Panc1 (cell line): Measurements from ENCODE around the gene PCYT1B. TPM values are rescaled to one million over a fixed set of nuclear protein-coding genes. Genes with fewer than 3 reads are reported as not detected.

Experiments used
- ATAC-seq: fragments of 200-7000 bp; cut with Tn5 transposase; 2 replicates; pipeline ENCODE4 v1.9.1; 2020; ENCODE audit warnings: mild to moderate bottlenecking, moderate library complexity
- BruUV-seq: library from RNA; stranded (reverse); fragments of 400-500 nt; replicated peaks from 2 replicates; lab custom pipeline; 2021; lab: Mats Ljungman, UMichigan
- CTCF ChIA-PET: fragments of 300-600 bp; sonication (Branson Sonifier 250); formaldehyde crosslinking; loops from one replicate; lab custom pipeline; 2022; ENCODE audit warnings: antibody characterized with exemption; lab: Charles Lee
- POLR2A ChIA-PET: fragments of 300-600 bp; sonication (Branson Sonifier 250); formaldehyde crosslinking; loops from one replicate; lab custom pipeline; 2022; ENCODE audit warnings: antibody characterized with exemption; lab: Charles Lee
- DNase-seq: peaks from one replicate; pipeline ENCODE4 v3.0.0-alpha.2; 2010; ENCODE audit warnings: low read depth, low spot score
- H3K27ac ChIP-seq: 2 replicates; pipeline ENCODE4 v1.5.1; 2011; ENCODE audit warnings: mild to moderate bottlenecking, low read length, inconsistent platforms
- H3K27me3 ChIP-seq: fragments of 200-500 bp; sonication (Bioruptor generic); 2 replicates; pipeline ENCODE4 v1.6.0; 2014; ENCODE audit warnings: low read length, inconsistent platforms; ENCODE audit not compliant: control insufficient read depth, insufficient read depth
- H3K36me3 ChIP-seq: fragments of 200-500 bp; sonication (Bioruptor generic); 2 replicates; pipeline ENCODE4 v1.5.1; 2014; ENCODE audit warnings: inconsistent platforms, mild to moderate bottlenecking, low read length, moderate library complexity; ENCODE audit not compliant: control insufficient read depth, insufficient read depth
- H3K4me1 ChIP-seq: 2 replicates; pipeline ENCODE4 v1.5.1; 2011; ENCODE audit warnings: inconsistent platforms, mild to moderate bottlenecking, low read length, moderate library complexity; ENCODE audit not compliant: control insufficient read depth, insufficient read depth
- H3K4me3 ChIP-seq, 2 experiments: 2 replicates each; pipeline ENCODE4 v1.5.1; 2011 to 2012; ENCODE audit warnings: low read depth in 2 of 2, low read length in 2 of 2, mild to moderate bottlenecking in 2 of 2, inconsistent platforms in 1 of 2, moderate library complexity in 1 of 2
- H3K9me3 ChIP-seq: fragments of 200-500 bp; sonication (Bioruptor generic); 2 replicates; pipeline ENCODE4 v1.5.1; 2014; ENCODE audit warnings: low read depth, mild to moderate bottlenecking, inconsistent platforms, low read length, moderate library complexity; ENCODE audit not compliant: control insufficient read depth, insufficient read depth
- POLR2AphosphoS5 ChIP-seq: IDR thresholded peaks from 2 replicates; pipeline ENCODE4 v1.6.1; 2012; ENCODE audit warnings: mild to moderate bottlenecking, low read depth, low read length, moderate library complexity
- SIN3A ChIP-seq: IDR thresholded peaks from 2 replicates; pipeline ENCODE4 v1.6.1; 2012; ENCODE audit warnings: low read depth, mild to moderate bottlenecking, low read length, moderate library complexity, borderline replicate concordance; ENCODE audit not compliant: insufficient read depth
- TCF7L2 ChIP-seq: IDR thresholded peaks from 2 replicates; pipeline ENCODE4 v1.6.1; 2011; ENCODE audit warnings: mild to moderate bottlenecking, low read depth, low read length, inconsistent platforms
- in situ Hi-C: cut with HindIII; loops from 2 replicates; pipeline ENCODE4 v1.10.0; 2016; ENCODE audit warnings: low sequenced_read_pairs, low pct_unique_long_range_greater_than_20kb
- intact Hi-C: fragments of 100-400 bp; cut with micrococcal nuclease; formaldehyde crosslinking; loops from one replicate; pipeline ENCODE4 v1.10.0; 2022; ENCODE audit not compliant: unreplicated experiment
- total RNA-seq: library from RNA; stranded (reverse); gene quantifications from one replicate; pipeline ENCODE4 v1.2.1, GENCODE V29; 2021; ENCODE audit not compliant: unreplicated experiment
- TF ChIP-seq, protein P1 (sequence below), 2 experiments: IDR thresholded peaks; 2 replicates each; pipeline ENCODE4 v1.6.1; 2011 to 2012; ENCODE audit warnings: low read depth in 2 of 2, control low read depth in 1 of 2, low read length in 1 of 2, mild to moderate bottlenecking in 1 of 2, moderate library complexity in 1 of 2; ENCODE audit not compliant: insufficient read depth in 1 of 2
- TF ChIP-seq, protein P2 (sequence below): fragments of 450-650 bp; IDR thresholded peaks from 2 replicates; pipeline ENCODE4 v1.5.1; 2017; ENCODE audit warnings: mild to moderate bottlenecking

Gene PCYT1B
- total RNA-seq, 1 experiment from 2014 or later = 0.03 TPM

DNA sequence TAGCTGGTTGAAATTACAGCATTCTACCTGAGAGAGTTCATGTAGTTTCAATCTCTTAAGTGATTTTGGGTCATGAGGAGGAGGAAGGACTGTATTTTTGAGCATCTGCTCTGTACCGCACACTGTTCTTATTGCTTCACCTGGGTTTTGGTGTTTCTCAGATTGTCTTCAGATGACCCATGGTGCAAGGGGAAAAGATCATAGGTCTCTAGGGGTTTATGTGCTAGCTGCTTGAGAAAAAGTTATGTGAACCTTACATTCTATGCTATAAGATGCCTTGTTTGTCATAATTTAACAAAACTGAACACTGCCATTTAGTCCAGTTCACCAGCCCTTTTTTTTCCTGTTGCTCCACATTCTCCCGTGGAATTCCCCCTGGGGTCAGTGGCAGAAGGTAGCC, 121.7 kb downstream of the PCYT1B start:
- Histone ChIP-seq H3K27me3 (no peaks in the 10 kb centered on the region), H3K36me3 (no peaks in the 10 kb centered on the region), H3K4me3 (no peak overlapping the region), H3K9me3 (no peaks in the 10 kb centered on the region), H3K4me1 (no peaks in the 10 kb centered on the region), H3K27ac (no peak overlapping the region)
- ATAC-seq (no peak), DNase-seq (no peak)
- BruUV-seq = no TSS peak
- CTCF ChIA-PET = no interaction called here
- TF ChIP-seq SIN3A = no peak
- TF ChIP-seq, protein P1, sequence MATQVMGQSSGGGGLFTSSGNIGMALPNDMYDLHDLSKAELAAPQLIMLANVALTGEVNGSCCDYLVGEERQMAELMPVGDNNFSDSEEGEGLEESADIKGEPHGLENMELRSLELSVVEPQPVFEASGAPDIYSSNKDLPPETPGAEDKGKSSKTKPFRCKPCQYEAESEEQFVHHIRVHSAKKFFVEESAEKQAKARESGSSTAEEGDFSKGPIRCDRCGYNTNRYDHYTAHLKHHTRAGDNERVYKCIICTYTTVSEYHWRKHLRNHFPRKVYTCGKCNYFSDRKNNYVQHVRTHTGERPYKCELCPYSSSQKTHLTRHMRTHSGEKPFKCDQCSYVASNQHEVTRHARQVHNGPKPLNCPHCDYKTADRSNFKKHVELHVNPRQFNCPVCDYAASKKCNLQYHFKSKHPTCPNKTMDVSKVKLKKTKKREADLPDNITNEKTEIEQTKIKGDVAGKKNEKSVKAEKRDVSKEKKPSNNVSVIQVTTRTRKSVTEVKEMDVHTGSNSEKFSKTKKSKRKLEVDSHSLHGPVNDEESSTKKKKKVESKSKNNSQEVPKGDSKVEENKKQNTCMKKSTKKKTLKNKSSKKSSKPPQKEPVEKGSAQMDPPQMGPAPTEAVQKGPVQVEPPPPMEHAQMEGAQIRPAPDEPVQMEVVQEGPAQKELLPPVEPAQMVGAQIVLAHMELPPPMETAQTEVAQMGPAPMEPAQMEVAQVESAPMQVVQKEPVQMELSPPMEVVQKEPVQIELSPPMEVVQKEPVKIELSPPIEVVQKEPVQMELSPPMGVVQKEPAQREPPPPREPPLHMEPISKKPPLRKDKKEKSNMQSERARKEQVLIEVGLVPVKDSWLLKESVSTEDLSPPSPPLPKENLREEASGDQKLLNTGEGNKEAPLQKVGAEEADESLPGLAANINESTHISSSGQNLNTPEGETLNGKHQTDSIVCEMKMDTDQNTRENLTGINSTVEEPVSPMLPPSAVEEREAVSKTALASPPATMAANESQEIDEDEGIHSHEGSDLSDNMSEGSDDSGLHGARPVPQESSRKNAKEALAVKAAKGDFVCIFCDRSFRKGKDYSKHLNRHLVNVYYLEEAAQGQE (IDR thresholded peaks at IDR 0.05; ENCODE audit: insufficient read depth in 1 of 2, low read depth in 2 of 2, low read length in 1 of 2) = no peak
- TF ChIP-seq TCF7L2 = no peak
- TF ChIP-seq, protein P2, sequence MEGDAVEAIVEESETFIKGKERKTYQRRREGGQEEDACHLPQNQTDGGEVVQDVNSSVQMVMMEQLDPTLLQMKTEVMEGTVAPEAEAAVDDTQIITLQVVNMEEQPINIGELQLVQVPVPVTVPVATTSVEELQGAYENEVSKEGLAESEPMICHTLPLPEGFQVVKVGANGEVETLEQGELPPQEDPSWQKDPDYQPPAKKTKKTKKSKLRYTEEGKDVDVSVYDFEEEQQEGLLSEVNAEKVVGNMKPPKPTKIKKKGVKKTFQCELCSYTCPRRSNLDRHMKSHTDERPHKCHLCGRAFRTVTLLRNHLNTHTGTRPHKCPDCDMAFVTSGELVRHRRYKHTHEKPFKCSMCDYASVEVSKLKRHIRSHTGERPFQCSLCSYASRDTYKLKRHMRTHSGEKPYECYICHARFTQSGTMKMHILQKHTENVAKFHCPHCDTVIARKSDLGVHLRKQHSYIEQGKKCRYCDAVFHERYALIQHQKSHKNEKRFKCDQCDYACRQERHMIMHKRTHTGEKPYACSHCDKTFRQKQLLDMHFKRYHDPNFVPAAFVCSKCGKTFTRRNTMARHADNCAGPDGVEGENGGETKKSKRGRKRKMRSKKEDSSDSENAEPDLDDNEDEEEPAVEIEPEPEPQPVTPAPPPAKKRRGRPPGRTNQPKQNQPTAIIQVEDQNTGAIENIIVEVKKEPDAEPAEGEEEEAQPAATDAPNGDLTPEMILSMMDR = no peak
- TF ChIP-seq POLR2AphosphoS5 = no peak
- intact Hi-C loops (no loop called here), in situ Hi-C loops (no loop called here)
- POLR2A ChIA-PET = no interaction called here

DNA sequence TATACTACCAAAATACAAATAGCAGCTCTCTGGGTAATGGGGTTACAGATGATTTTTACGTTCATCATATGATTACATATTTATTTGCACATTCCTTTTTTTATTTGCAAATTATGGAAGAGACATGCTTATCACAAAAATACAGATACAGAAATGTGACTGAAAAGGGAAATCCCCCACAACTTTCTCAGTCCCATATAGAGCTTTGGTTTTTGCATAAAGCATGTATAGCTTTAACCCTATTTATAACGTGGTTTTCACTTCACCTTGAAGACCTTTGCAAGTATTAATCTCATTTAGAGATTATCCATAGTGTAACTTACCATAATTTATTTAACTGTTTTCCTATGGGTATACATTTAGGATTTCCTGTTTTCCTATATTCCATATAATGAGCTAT, 126.7 kb downstream of the PCYT1B start:
- in situ Hi-C loops = no loop called here
- H3K27me3 ChIP-seq = no peaks in the 10 kb centered on the region
- no peaks in the 10 kb centered on the region for H3K36me3 ChIP-seq
- DNase-seq = no peak
- H3K9me3 ChIP-seq = no peaks in the 10 kb centered on the region
- no peak overlapping the region for H3K4me3 ChIP-seq
- no peak overlapping the region for H3K27ac ChIP-seq
- no peaks in the 10 kb centered on the region for H3K4me1 ChIP-seq
- ChIA-PET POLR2A (no interaction called here), CTCF (no interaction called here)
- no TSS peak for BruUV-seq
- ATAC-seq = no peak
- intact Hi-C loops = no loop called here
- TF ChIP-seq TCF7L2 (no peak), POLR2AphosphoS5 (no peak), SIN3A (no peak)
- TF ChIP-seq, protein P1 (IDR thresholded peaks at IDR 0.05; ENCODE audit: insufficient read depth in 1 of 2, low read depth in 2 of 2, low read length in 1 of 2) = no peak
- TF ChIP-seq, protein P2 = no peak
